ENCODE measurements around the gene P2RY8.
"Not testable (repeated sequence)": the region's sequence is repeated elsewhere in the genome, so short reads cannot be mapped to it uniquely, and the experiment has no call there.

The P2RY8 gene

GRCh38 chrX:1542994-1543725 is 6.2 kb upstream of the P2RY8 start:
- DNase-seq, result no peak

- not testable (repeated sequence) for DNase-seq
Measured at GRCh38 chrX:1539146-1539545, 2.2 kb upstream of the P2RY8 start.

GRCh38 chrX:1537716-1538090 is 718 bp upstream of the P2RY8 start:
- DNase-seq, result not testable (repeated sequence)

DNA sequence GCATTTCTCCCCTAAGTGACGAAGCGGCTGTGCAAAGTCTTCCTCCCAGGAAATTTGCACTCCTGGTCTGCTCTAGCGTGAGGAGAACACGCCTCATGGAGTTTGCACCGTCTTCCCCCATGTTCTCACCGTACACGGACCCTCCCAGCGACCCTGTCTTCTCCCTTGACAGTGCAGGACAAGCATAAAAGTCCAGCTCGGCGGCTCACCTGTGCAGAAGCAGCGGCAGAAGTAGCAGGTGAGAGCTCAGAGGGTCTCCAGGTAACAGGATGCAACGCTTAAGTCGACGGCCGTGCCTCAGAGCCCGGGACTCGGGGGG is 314 bp downstream of the P2RY8 start:
- no peak for DNase-seq

- DNase-seq, result no peak
Measured at GRCh38 chrX:1535241-1536041, 1.5 kb downstream of the P2RY8 start.

DNA sequence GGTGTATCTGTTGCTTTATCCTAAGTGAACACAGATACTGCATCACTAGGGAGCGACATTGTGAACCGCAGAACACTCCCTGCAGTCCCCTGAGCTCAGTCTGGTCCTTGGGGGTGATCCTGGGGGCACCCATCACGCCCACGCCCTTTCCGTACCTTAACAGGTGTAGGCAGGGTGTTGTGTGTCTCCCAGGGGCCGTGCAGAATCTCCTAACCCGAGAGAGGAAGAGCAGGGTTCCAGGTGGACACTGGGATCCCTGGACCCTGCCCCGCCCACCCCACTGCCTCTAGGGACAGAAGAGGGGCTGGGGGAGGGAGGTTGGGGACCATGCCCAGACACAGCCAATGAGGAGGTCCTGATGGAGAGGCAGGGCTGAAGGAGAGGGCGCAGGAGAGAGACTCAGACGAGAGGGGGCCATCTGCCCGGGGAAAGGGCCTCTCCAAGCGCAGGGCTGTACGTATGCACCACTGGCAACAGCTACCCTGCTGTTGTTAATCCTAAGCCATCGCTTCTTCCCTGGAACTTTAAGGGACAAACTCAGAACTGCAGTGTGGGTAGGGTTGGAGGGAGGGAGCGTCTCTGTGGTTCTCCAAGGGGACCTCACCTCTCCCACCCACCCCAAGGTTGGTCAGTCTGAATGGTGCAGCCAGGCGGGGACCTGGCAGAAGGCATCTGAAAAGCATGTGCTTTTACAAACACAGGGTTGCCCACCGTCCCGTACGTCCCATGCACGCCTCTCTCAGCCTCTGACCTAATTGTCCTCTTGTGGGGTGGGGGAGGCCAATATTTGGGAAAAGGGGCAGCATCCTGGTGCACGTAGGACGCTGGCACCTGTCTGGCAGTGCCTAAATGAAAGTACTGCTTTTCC is 2.5 kb downstream of the P2RY8 start:
- no peak for DNase-seq

DNA sequence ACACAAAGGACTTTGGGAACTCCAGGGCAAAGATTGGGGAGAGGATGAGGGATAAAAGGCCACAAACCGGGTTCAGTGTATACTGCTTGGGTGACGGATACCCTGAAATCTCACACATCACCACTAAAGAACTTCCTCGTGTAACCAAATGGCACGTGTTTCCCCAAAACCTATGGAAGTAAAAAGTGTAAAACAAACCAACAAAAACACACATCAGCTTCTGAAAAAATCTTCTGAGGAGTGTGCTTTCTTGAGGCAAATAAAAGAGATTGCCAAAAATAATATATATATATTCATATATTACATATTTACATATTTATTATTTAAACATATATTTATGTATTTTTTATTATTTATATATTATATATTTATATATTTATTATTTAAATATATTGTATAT is 3.9 kb downstream of the P2RY8 start:
- DNase-seq, result no peak

DNA sequence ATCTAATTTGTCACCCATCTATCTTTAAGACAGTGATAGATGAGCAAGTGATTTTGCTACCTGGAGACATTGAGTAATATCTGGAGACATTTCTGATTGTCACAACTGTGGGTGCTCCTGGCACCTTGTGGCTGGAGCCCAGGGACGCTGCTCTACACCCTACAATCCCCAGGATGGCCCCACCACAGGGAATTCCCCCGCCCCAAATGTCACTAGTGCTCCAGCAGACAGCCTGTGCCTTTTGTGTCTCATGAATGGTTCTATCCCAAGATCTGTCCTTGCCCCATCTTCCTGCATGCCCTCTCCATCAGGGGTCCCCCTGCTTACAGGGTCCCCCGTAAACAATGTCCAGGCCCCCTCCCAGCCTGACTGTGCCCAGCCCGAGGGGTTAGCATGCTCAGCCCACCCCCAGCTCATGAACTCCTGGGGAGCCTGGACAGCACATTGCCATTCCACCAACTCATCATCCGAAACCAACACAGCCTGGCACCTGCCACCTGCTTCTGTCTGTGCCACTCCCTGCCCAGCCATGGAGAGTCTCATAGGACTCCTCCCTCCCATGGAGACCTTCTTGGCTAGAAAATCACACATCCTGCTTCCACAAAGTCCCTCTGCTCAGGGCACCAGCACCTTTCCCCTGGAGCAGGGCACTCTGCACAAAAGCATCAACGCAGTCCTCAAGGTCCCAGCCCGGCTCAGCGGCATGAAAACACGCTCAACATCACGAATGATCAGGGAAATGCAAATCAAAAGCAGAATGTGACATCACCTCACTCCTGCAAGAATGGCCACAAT is 5.7 kb downstream of the P2RY8 start:
- no peak for DNase-seq

DNA sequence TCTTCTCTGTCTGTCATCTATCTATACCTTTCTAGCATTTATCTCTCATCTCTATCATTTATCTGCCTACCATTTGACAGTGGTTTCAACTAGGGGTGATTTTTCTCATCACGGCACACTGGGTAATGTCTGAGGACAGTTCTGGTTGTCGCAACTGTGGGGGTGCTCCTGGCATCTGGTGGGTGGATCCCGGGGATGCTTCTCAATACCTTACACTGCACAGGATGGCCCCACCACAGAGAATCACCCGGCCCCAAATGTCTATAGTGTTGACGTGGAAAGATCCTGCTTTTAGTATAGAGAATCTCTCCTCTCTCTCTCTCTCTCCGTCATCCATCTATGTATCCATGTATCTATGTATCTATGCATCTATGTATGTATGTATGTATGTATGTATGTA is 7.2 kb downstream of the P2RY8 start:
- no peak for DNase-seq

- no peak for DNase-seq
Measured at GRCh38 chrX:1529328-1529727, 7.7 kb downstream of the P2RY8 start.

DNA sequence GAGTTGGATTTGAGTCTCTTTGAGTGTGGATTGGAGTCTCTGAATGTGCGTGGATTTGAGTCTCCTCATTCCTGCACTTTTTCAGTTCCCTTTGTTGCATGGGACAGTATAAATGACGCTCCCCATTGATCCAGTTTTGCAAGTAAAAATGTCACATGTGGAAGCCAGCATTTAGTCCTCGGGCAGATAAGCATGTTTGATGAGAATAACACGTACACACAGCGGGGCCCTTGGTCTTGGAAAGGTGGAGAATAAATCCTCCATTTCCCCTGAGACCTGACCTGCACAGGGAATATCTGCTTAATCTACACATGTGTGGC is 8.1 kb downstream of the P2RY8 start:
- no peak for DNase-seq

- DNase-seq, result no peak
Measured at GRCh38 chrX:1528186-1528883, 8.7 kb downstream of the P2RY8 start.

DNA sequence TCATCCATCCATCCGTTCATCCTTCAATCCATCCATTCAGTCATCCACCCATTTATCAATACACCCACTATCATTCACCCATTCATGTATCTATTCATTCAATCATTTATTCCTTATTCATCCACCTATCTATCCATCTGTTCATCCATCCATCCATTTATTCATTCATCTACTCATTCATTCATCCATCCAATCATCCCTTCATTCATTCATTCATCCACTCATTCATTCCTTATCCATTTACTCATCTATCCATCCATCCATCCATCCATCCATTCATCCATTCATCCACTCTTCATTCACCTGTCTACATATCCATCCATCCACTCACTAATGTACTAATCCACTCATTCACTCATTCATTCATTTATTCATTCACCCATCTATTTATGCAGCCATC is 9.5 kb downstream of the P2RY8 start:
- no peak for DNase-seq

GRCh38 chrX:1526565-1526964 is 10.4 kb downstream of the P2RY8 start:
- no peak for DNase-seq

- no peak for DNase-seq
Measured at GRCh38 chrX:1525583-1526355, 11.2 kb downstream of the P2RY8 start.

DNA sequence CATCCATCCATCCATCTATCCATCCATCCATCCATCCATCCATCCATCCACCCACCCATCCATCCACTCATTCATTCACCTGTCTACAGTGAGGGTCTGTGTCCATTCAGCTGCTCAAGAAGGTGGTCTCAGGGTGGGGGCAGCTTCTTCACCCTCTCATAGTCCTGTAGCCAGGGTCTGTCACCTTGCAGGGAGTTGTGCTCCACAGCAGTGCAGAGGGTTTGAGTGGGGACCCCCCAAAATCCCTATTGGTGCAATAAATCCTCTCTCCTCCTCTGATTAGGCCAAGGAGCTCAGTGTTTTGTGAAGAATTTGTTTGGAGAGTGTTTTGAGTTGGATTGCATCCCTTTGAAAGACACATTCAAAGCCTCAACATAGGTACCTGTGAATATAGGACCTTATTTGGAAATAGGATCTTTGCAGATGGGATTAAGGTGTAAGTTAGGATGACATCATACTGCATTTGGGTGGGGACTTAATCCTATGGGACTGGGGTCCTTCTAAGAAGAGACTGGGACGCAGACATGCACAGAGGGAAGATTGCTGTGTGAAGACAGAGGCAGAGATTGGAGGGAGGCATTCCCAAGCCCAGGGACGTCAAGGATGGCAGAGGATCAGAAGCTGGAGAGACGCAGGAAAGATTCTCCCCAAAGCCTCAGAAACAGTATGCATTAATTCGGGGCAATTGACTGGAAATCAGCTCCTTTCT is 12.0 kb downstream of the P2RY8 start:
- no peak for DNase-seq

- DNase-seq, result not testable (repeated sequence)
Measured at GRCh38 chrX:1522905-1523304, 14.1 kb downstream of the P2RY8 start.

GRCh38 chrX:1521459-1521956 is 15.5 kb downstream of the P2RY8 start:
- no peak for DNase-seq

DNA sequence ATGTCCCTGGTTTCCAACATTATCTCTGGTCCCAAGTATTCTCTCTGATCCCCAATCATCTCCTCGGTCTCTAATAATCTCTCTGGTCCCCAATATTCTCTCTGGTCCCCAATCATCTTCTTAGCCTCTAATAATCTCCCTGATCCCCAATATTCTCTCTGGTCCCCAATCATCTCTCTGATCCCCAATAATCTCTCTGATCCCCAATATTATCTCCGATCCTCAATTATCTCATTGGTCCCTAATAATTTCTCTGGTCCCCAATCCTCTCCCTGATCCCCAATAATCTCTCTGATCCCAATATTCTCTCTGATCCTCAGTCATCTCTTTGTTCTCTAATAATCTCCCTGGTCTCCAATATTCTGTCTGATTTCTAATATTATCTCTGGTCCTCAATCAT is 16.6 kb downstream of the P2RY8 start:
- no peak for DNase-seq

DNA sequence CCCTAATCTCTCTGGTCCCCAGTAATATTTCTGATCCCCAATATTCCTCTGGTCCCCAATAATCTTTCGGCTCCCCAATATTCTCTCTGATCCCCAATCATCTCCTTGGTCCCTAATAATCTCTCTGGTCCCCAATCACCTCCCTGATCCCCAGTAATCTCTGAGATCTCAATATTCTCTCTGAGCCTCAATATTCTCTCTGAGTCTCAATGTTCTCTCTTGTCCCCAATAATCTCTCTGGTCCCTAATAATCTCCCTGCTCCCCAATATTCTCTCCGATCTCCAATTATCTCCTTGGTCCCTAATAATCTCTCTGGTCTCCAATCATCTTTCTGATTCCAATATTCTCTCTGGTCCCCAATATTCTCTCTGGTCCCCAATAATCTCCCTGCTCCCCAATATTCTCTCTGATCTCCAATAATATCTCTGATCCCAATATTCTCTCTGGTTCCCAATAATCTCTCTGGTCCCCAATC is 17.9 kb downstream of the P2RY8 start:
- DNase-seq, result no peak

DNA sequence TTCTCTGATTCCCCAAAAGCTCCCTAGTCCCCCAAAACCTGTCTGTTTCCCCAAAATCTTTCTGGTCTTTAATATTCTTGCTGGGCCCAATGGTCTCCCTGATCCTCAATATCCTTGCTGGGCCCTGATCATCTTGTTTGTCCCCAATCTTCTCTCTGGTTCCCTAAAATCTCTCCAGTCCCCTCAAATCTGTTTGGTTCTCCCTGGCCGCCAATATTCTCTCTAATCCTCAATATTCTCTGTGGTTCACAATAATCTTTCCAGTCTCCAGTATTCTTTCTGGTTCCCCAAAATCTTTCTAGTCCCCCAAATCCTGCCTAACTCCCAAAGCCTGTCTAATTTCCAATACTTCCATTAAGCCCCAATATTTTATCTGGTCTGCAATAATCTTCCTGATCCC is 18.5 kb downstream of the P2RY8 start:
- DNase-seq, result no peak
